Measurements from ENCODE around the gene ZNF280B.
A peak's percentile ranks its signal among the peaks of the same experiment; 100 is the strongest.
"Not testable (repeated sequence)": the region's sequence is repeated elsewhere in the genome, so short reads cannot be mapped to it uniquely, and the experiment has no call there.

ZNF280B gene

DNA sequence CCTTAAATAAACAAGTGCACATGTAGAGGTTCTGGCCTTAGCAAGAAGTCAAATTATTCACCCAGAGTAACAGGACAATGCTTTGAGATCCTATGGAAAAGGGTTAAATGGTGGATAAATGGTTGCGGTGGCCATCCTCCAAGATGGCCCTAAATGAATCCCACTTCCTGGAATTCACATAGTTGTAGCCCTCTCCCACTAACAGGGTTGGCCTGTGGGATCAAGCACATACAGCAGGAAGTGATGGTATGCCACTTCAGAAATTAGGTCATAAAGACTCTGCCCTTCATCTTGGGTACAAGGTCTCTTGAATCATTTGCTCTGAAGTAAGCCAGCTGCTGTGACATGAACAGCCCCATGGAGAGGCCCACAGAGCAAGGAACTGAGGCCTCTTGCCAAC is 1.8 kb downstream of the ZNF280B start:
- DNase-seq = no peak

DNA sequence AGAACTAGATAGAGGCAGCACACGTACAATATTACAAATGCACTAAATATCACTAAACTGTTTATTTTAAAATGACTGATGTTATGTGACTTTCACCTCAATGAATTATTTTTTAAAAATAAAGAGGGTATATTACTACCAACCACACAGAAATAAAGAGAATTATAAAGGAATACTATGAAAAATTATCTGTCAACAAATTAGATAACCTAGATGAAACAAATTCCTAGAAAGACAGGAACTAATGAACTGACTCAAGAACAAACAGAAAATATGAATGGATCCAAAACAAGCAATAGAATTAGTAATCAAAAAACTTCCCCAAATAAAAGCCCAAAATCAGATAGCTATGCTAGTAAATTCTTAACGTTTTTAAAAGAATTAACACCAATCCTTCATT is 10.3 kb downstream of the ZNF280B start:
- DNase-seq = no peak

DNA sequence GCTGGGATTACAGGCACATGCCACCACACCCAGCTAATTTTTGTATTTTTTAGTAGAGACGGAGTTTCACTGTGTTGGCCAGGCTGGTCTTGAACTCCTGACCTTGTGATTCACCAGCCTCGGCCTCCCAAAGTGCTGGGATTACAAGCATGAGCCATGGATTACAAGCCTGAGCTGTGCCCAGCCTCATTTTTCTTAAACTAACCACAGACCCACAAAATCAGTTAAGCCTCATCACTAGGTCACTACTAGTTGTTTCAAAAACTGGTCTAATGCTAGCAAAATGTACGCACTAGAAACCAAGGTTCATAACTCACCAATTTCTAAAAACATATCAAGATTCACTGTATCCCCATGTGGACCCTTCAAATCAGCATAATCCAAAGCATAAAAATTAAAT is 17.0 kb downstream of the ZNF280B start:
- not testable (repeated sequence) for DNase-seq

GRCh38 chr22:22488736-22489135 is 19.8 kb downstream of the ZNF280B start:
- no peak for DNase-seq

GRCh38 chr22:22487869-22488597 is 20.5 kb downstream of the ZNF280B start:
- DNase-seq = no peak

DNA sequence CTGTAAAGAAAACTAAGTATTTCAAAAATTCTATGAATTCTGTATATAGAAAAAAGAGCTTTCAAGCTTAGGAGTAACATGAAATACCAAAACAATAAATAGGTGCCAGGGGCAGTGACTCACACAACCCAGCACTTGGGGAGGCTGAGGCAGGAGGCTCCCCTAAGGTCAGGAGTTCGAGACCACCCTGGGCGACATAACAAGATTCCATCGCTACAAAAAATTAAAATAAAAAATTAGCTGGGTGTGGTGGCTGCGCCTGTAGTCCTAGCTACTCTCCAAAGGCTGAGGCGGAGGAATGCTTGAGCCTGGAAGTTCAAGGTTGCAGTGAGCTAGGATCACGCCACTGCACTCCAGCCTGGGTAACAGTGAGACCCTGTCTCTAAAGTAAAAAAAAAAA is 21.5 kb downstream of the ZNF280B start:
- DNase-seq = no peak

DNA sequence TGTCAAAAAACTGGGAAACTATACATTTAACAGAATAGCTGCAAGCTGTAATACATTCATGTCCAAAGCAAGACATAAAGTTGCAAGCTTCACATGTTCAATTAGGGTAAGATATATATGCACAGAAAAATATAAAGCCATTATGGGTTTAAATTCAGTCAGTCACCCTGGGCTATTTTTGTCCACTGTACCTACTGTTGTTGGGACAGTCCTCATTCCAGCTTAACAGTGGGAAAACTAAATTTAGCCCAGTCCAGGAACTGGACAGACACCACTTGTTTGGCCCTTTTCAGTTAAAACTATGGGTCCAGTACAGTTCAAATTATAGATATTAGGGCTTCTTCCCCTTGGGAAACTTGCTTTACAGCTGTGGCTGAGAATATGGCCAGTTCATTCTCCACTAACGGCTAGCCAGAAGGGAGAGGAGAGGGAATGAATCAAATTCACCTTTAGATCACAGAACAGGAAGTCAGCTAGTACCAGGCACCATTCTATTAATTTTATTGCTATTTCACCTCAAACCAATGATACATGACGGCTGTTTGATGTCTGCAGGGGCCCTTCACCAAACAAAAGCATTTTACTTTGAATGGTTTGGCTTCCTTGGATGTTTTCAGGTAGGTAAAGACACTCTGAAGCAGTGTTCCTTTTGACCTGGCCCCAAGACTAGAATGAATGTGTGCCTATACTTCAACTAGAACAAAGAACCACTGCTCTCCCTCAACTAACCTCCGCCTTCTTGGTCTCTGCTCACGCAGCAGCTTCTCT is 22.2 kb downstream of the ZNF280B start:
- no peak for DNase-seq

DNA sequence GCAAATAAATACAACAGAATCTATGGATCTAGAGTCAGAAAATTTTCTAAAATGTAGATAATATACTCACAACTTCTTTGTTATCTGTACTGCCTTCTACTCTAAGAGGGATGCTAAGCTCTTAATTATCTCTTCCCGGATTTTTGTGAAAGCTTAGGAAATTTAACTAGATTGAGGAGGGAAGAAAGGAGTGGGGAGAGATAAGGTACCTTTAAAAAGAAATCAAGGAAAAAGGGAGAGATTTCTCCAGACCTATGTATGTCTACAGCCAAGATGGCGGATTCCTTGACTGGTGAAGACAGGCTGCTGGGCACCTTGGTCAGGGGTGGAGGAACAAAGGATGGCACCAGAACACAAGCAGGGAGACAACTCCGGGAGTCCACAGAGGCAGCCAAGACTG is 23.0 kb downstream of the ZNF280B start:
- no peak for DNase-seq

DNA sequence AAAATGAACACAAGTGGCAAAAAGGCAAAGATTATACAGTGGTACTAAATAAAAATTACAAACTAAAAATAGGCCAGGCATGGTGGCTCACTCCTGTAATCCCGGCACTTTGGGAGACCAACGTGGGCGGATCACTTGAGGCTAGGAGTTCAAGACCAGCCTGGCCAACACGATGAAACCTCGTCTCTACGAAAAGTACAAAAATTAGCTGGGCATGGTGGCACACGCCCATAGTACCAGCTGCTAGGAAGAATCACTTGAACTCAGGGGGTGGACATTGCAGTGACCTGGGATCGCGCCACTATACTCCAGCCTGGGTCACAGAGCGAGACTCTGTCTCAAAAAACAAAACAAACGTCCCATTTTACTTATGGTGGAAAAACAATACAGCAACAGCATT is 24.5 kb downstream of the ZNF280B start:
- DNase-seq = no peak

- DNase-seq = no peak
Measured at GRCh38 chr22:22480940-22481339, 27.6 kb downstream of the ZNF280B start.

GRCh38 chr22:22479999-22480532 is 28.5 kb downstream of the ZNF280B start:
- DNase-seq = no peak

GRCh38 chr22:22479116-22479515 is 29.4 kb downstream of the ZNF280B start:
- no peak for DNase-seq

- no peak for DNase-seq
Measured at GRCh38 chr22:22478470-22478869, 30.1 kb downstream of the ZNF280B start.

- no peak for DNase-seq
Measured at GRCh38 chr22:22474733-22475132, 33.8 kb downstream of the ZNF280B start.

- DNase-seq = not testable (repeated sequence)
Measured at GRCh38 chr22:22471104-22471503, 37.4 kb downstream of the ZNF280B start.

- DNase-seq = no peak
Measured at GRCh38 chr22:22469527-22469926, 39.0 kb downstream of the ZNF280B start.

- DNase-seq = not testable (repeated sequence)
Measured at GRCh38 chr22:22468794-22469469, 39.6 kb downstream of the ZNF280B start.

- DNase-seq = no peak
Measured at GRCh38 chr22:22467112-22467511, 41.4 kb downstream of the ZNF280B start.

DNA sequence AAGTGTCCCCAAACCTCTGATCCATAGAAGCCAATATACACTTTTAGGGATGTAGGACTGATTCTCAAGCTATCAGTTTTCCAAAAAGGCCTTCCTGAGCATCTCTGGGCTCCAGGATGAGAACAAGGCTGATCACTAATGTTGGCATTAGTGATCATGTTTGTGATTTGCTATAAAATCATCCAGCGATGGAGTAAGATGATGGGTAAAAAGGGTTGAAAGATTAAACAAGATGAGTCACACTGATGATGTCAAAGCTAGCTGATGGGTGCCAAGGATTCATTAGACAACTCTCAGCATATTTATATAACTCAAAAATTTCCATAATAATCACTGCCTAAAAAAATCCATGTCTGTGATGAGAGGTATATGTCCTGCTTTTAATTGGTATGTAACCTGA is 42.8 kb downstream of the ZNF280B start:
- DNase-seq = no peak

DNA sequence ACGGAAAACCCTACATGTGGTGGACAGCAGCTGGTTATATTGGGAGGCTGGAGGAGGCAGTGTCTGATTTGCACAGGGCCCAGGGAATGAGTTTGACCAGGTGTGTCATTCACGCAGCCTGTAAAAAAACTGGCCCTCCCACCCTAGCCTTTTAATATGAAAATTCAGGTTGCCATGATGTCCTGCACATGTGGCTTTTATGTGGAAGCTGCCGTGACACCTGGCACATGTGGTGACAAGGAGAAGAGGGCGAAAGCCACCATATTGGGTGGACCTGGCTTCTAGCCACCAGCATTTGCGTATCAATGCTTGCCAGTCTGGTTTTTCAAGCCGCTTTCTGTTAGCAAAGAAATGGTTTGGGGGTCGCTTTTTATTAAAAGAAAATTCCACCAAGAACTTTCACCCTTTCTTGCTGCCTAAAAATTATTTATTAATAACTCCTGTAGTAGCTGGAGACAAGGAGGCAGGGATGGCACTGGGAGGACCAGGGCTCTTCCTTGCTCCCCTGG is 43.4 kb downstream of the ZNF280B start:
- DNase-seq = no peak

- no peak for DNase-seq
Measured at GRCh38 chr22:22464541-22465054, 43.9 kb downstream of the ZNF280B start.

GRCh38 chr22:22463855-22464540 is 44.5 kb downstream of the ZNF280B start:
- peak; percentile 19 for DNase-seq
